ENCODE measurements around the gene LMNA.
"Not testable (repeated sequence)": the region's sequence is repeated elsewhere in the genome, so short reads cannot be mapped to it uniquely, and the experiment has no call there.

DNA sequence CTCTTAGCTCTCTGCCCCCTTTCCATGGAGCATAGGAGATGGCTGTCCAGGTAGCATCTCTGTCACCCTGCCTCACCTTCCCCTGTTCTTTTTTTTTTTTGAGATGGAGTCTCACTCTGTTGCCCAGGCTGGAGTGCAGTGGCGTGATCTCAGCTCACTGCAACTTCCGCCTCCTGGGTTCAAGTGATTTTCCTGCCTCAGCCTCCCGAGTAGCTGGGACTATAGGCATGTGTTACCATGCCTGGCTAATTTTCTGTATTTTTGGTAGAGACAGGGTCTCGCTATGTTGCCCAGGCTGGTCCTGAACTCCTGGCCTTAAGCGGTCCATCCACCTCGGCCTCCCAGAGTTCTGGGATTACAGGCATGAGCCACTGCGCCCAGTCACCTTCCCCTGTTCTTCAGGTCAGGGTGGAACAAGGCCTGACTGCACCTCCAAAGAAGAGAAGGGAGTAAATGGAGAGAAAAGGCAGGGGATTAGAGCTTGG is 43.1 kb upstream of the LMNA start:
- TF ChIP-seq CTCF, EZH2 (IDR thresholded peaks at IDR 0.05): not testable (repeated sequence)
